Measurements from ENCODE around the gene UBE3B. TPM values are rescaled to one million over a fixed set of nuclear protein-coding genes. Genes with fewer than 3 reads are reported as not detected.

Gene UBE3B
- total and polyA plus RNA-seq, 4 donors, result 10.0 to 58.9 (median 26.8) TPM

GRCh38 chr12:109448272-109448671 is 29.2 kb upstream of the UBE3B start:
- WGBS, 2 donors, result 81 to 91% methylated on average over 5 of the region's 5 CpGs
- H3K9ac ChIP-seq (ENCODE audit: insufficient read depth in 1 of 2, low read length in 2 of 2), result no peak overlapping the region

GRCh38 chr12:109448707-109449390 is 28.6 kb upstream of the UBE3B start:
- H3K9ac ChIP-seq (ENCODE audit: insufficient read depth in 1 of 2, low read length in 2 of 2), result no peak overlapping the region
- no peaks in the 10 kb centered on the region for H3K9me3 ChIP-seq (ENCODE audit: control insufficient read depth in 4 of 4, insufficient read depth in 3 of 4, low read length in 3 of 4)
- H3K27me3 ChIP-seq (ENCODE audit: control insufficient read depth in 3 of 3, insufficient read depth in 3 of 3, low read length in 2 of 3), result no peaks in the 10 kb centered on the region
- no peak overlapping the region for H3K27ac ChIP-seq (ENCODE audit: low read depth in 1 of 2, low read length in 1 of 2)
- H3K4me1 ChIP-seq (ENCODE audit: control insufficient read depth in 5 of 5, insufficient read depth in 5 of 5, low read length in 5 of 5), result peaks cover 0 to 3% (median 0%) of the 10 kb centered on the region in 5 donors
- 92 to 94% methylated on average over 8 of the region's 8 CpGs for WGBS, 2 donors
- H3K36me3 ChIP-seq (ENCODE audit: control insufficient read depth in 4 of 4, insufficient read depth in 4 of 4, low read length in 4 of 4), result peaks cover 7 to 33% (median 29%) of the 10 kb centered on the region in 4 donors
- H3K4me3 ChIP-seq, result no peak overlapping the region
- DNase-seq (no peak), ATAC-seq (ENCODE audit: insufficient read depth, low FRiP score) (no peak)
- no peak for TF ChIP-seq CTCF (IDR thresholded peaks at IDR 0.05; ENCODE audit: control extremely low read depth, extremely low read depth)

More at GRCh38 chr12:109448272-109448671, 29.2 kb upstream of the UBE3B start:
- Histone ChIP-seq H3K36me3 (ENCODE audit: control insufficient read depth in 4 of 4, insufficient read depth in 4 of 4, low read length in 4 of 4) (peaks cover 7 to 29% (median 23%) of the 10 kb centered on the region in 4 donors), H3K27ac (ENCODE audit: low read depth in 1 of 2, low read length in 1 of 2) (no peak overlapping the region), H3K4me3 (no peak overlapping the region), H3K4me1 (ENCODE audit: control insufficient read depth in 5 of 5, insufficient read depth in 5 of 5, low read length in 5 of 5) (peaks cover 0 to 3% (median 0%) of the 10 kb centered on the region in 5 donors), H3K9me3 (ENCODE audit: control insufficient read depth in 4 of 4, insufficient read depth in 3 of 4, low read length in 3 of 4) (no peaks in the 10 kb centered on the region), H3K27me3 (ENCODE audit: control insufficient read depth in 3 of 3, insufficient read depth in 3 of 3, low read length in 2 of 3) (no peaks in the 10 kb centered on the region)
- ATAC-seq (ENCODE audit: insufficient read depth, low FRiP score) (no peak), DNase-seq (no peak)
- TF ChIP-seq CTCF (IDR thresholded peaks at IDR 0.05; ENCODE audit: control extremely low read depth, extremely low read depth), result no peak

GRCh38 chr12:109449845-109450532 is 27.4 kb upstream of the UBE3B start:
- no peak for TF ChIP-seq CTCF (IDR thresholded peaks at IDR 0.05; ENCODE audit: control extremely low read depth, extremely low read depth)
- no peaks in the 10 kb centered on the region for H3K27me3 ChIP-seq (ENCODE audit: control insufficient read depth in 3 of 3, insufficient read depth in 3 of 3, low read length in 2 of 3)
- H3K27ac ChIP-seq (ENCODE audit: low read depth in 1 of 2, low read length in 1 of 2), result no peak overlapping the region
- WGBS, 2 donors, result 86 to 87% methylated on average over 16 of the region's 16 CpGs
- DNase-seq (no peak), ATAC-seq (ENCODE audit: insufficient read depth, low FRiP score) (no peak)
- H3K4me1 ChIP-seq (ENCODE audit: control insufficient read depth in 5 of 5, insufficient read depth in 5 of 5, low read length in 5 of 5), result peaks cover 0 to 3% (median 0%) of the 10 kb centered on the region in 5 donors
- H3K9me3 ChIP-seq (ENCODE audit: control insufficient read depth in 4 of 4, insufficient read depth in 3 of 4, low read length in 3 of 4), result no peaks in the 10 kb centered on the region
- peaks cover 17 to 41% (median 36%) of the 10 kb centered on the region in 4 donors for H3K36me3 ChIP-seq (ENCODE audit: control insufficient read depth in 4 of 4, insufficient read depth in 4 of 4, low read length in 4 of 4)
- H3K9ac ChIP-seq (ENCODE audit: insufficient read depth in 1 of 2, low read length in 2 of 2), result no peak overlapping the region
- H3K4me3 ChIP-seq, result no peak overlapping the region
